HG02763 (cell line): ENCODE results near the gene CLDN24.

Source experiments
- ATAC-seq: cut with Tn5 transposase; IDR thresholded peaks from one replicate; pipeline ENCODE4 v1.9.1; 2021; ENCODE audit warnings: mild to moderate bottlenecking, moderate library complexity; ENCODE audit not compliant: unreplicated experiment

Gene CLDN24

DNA sequence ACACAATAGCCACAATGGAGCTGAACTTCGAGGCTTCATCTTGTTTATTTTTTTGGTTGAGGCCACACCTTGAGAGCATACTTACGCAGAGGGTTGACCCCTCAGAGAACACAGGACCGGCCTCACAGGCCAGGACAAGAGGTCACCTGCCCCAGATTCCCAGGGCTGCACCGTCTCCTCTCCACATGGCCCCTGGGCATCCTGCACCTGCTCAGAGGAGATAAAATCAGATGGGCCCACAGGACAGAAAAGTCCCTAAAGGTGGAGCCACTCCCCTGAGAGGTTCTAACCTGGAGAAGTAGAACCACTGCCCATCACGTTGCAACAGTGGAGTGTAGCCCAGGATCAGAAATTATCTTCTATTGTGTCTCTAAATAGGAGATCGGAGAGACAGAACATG is 1.1 kb upstream of the CLDN24 start:
- no peak for ATAC-seq

GRCh38 chr4:183321516-183321915 is 710 bp downstream of the CLDN24 start:
- no peak for ATAC-seq

DNA sequence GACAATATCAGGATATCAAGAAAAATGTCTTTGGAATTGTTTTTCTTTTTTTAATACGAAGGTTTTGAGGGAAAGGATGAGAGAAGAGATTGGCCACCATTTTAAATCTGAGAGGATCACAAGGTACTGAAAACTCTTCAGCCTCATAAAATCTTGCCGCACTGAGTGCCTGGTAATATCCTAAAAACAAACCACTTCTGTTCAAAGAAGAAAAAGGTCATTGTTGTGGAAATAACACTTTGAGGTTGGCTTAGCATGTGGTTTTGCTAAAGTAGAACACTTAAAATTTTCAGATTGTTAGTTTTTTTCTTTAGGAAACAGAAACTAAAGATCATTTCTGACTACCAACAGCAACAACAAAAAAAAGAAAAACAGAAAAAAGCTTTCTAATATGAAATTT is 1.1 kb downstream of the CLDN24 start:
- no peak for ATAC-seq

DNA sequence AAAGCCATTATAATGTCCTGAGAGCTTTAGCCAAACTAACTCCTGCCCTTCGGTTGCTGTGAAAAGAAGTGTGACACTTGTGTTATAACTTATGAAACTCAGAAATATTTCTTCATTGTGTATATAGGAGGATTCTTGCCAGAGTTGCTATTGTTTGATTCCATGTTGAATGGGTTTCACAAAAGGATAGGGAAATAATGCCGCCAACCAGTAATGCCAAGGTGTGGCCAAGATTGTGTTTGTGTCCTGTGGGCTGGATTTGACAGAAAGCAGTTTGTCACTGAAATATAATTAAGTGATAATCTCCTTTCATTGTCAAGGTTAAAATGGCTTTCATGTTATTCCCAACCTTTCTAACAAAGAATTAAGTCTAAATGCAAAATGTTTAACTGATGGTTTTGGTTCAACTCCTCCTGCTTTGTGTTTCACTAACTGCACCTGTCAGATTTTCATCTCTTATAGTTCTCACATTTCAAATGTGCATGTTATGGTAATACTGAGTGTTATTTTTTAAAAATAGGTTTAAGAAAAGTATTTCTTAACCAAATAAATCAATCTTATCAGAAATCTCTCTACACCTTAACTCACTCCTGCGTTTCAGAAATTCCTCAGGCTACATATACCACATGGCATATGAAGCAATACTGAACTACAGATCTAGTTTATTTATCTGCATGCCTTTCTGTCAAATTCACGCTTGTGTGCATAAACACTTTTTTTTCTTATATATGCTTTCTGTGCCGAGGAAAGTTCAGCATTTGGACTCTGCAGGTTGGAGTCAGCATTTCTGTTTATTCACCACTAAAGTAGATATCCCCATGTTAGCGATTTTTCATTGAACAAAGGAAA is 1.8 kb downstream of the CLDN24 start, which contains the start of gene CLDN22:
Gene CLDN22, minus strand, starts transcription at position 66 of the 849 bp plus-strand sequence. Its CDS starts 58 bp downstream, at position 8.
- no peak for ATAC-seq

- ATAC-seq, result no peak
Measured at GRCh38 chr4:183318656-183319055, 3.6 kb downstream of the CLDN24 start.

GRCh38 chr4:183314806-183315205 is 7.4 kb downstream of the CLDN24 start:
- no peak for ATAC-seq

DNA sequence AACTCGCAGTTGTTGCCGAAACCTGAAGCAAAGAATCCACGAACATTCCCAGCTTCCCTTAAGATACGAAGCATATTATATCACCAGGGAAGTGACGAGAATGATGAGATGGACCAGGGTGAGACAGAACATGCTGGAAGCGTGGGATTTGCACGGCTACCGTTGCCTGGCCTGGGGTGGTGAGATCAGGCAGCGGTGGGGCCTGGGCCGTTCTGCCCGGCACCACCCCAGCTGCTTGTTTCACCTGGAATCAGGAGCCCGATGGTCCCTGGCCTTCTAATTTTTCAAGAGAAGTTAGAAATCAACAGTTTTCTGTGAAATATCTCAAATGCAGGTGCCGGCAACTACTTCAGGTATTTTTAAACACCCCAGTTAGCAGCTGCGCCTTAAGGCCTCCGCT is 7.9 kb downstream of the CLDN24 start:
- ATAC-seq, result no peak

GRCh38 chr4:183312841-183313240 is 9.4 kb downstream of the CLDN24 start:
- no peak for ATAC-seq

- ATAC-seq, result no peak
Measured at GRCh38 chr4:183306811-183307210, 15.4 kb downstream of the CLDN24 start.

GRCh38 chr4:183304538-183304937 is 17.7 kb downstream of the CLDN24 start:
- ATAC-seq, result no peak

- ATAC-seq, result no peak
Measured at GRCh38 chr4:183304067-183304466, 18.2 kb downstream of the CLDN24 start.

GRCh38 chr4:183303301-183303700 is 18.9 kb downstream of the CLDN24 start:
- ATAC-seq, result no peak

GRCh38 chr4:183300655-183301054 is 21.6 kb downstream of the CLDN24 start:
- ATAC-seq, result no peak

GRCh38 chr4:183300070-183300469 is 22.2 kb downstream of the CLDN24 start:
- no peak for ATAC-seq

- no peak for ATAC-seq
Measured at GRCh38 chr4:183299464-183299863, 22.8 kb downstream of the CLDN24 start.

- ATAC-seq, result peak; percentile 78
Measured at GRCh38 chr4:183297675-183298074, 24.6 kb downstream of the CLDN24 start.

DNA sequence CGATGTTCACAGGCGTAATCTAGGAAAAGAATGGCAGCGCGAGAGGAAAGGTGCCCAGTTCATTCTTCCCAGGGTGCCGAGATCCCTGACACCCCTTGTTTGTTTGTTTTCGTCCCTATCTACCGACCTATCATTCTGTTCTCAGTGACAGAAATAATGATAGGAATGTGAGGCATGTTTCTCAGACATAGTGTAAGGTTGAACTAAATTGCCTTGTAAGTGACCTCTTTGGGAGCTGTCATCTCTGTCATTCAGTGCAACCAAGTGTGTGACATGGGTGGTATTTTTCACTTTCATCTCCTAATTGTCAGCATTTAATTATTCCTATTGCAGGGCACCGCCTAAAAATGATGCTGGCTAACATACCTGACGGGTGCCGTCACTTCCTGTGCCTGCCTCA is 26.5 kb downstream of the CLDN24 start:
- no peak for ATAC-seq

GRCh38 chr4:183291070-183291469 is 31.2 kb downstream of the CLDN24 start:
- no peak for ATAC-seq

GRCh38 chr4:183289688-183290087 is 32.5 kb downstream of the CLDN24 start:
- no peak for ATAC-seq

DNA sequence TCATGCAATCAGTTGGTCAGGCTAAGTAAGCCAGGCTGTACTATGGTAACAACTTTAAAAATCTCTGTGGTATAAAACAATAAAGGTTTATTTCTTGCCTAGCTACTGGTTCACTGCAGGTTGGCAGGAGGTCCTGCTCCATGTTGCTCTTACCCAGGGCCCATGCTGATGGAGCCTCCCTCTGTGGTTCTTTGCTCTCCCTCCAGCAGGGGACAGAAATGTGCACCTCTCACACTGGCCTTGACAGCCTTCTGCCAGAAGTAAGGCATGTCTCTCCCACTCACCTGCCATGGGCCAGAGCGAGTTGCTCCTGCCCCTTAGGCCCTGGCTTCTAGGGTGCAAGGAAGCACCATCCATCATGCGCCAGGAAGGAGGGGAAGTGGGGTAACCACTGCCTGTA is 33.3 kb downstream of the CLDN24 start:
- ATAC-seq, result no peak

GRCh38 chr4:183287677-183288076 is 34.5 kb downstream of the CLDN24 start:
- ATAC-seq, result peak; percentile 68

DNA sequence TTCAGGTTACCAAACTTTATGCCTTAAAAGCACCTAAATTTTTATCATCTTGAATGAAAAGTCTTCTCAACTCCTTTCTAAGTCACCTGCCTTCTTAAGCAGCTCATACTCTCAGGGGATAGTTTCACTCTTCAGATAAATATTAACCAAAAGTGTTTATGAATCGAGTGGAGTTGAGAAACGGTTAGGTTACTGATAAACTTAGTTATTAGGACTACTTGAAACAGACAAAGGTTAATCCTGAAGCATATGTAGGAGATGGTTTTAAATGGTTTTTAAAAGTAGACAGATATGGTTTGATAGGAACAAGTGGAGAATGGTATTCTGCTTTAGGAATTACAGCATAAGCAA is 34.9 kb downstream of the CLDN24 start:
- peak; percentile 72 for ATAC-seq
